ENCODE results near the gene DHRSX.

GRCh38 chrX:2464677-2465166 lies 36.1 kb downstream of the DHRSX start:
- no peak for TF ChIP-seq YY1 (IDR thresholded peaks at IDR 0.05; ENCODE audit: insufficient read depth, insufficient read length)
- no peak for TF ChIP-seq ZNF274 (IDR thresholded peaks at IDR 0.05; ENCODE audit: low read depth, low read length)
- no peak for TF ChIP-seq SUZ12 (IDR thresholded peaks at IDR 0.05; ENCODE audit: extremely low read depth, insufficient read depth, insufficient read length)
